ENCODE results near the gene SDK1.
"Not testable (repeated sequence)": the region's sequence is repeated elsewhere in the genome, so short reads cannot be mapped to it uniquely, and the experiment has no call there.

SDK1 gene

DNA sequence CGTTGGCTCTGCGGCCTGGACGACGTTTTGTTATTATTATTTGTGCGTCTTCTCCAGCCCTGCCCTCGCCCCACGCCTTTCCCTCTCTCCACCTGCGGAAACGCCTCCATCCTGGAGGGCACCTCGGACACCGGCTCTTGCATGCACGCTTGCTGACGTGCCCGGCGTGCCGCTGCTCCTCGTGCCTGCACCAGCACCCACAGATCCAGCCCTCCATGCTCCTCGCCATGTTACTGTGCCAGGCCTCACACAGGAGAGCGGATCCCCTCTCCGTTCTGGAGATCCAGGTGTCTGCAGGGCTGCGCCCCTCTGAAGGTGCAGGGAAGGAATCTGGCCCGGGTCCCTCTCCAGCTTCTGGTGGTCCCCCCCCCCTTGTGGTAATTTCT, 1007.1 kb downstream of the SDK1 start:
- DNase-seq (ENCODE audit: extremely low read depth, low read depth), result no peak
- no peak for TF ChIP-seq CTCF (IDR thresholded peaks at IDR 0.05; ENCODE audit: low read depth, low read length)

- DNase-seq (ENCODE audit: extremely low read depth, low read depth), result not testable (repeated sequence)
These were observed 1012.9 kb downstream of the SDK1 start for GRCh38 chr7:4313911-4314310.

- not testable (repeated sequence) for DNase-seq (ENCODE audit: extremely low read depth, low read depth)
These were observed 1013.3 kb downstream of the SDK1 start for GRCh38 chr7:4314316-4314715.
